ENCODE data around the gene BRPF1. TPM values are rescaled to one million over a fixed set of nuclear protein-coding genes. Genes with fewer than 3 reads are reported as not detected.

Gene BRPF1
- total RNA-seq, 2 experiments from 2014 or later = 31.5 to 31.9 TPM

DNA sequence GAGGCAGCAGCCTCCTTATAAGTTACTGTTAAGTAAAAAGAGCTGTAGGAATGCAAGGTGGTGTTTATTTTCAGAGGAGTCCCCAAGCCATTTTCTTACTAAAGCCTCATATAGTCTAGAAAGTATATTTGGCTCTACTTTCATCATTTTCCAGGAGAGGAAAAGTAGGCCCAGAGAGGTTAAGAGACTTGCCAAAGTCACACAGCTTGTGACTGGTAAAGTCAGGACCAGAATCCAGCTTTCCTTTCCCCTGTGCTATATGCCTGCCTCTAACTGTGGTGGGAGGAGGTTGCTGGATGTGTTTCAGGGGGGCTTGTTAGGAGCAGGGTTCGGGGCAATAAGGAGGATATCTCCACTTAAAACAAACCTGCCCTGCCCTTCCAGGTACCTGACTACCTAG is 11.0 kb downstream of the BRPF1 start:
- H3K4me2 ChIP-seq (ENCODE audit: low read length) = no peak overlapping the region
- H3K79me2 ChIP-seq (ENCODE audit: insufficient read depth, low read depth, low read length) = no peaks in the 10 kb centered on the region
- no TSS peak for BruUV-seq (replicated peaks)
- no peak overlapping the region for H2AFZ ChIP-seq (ENCODE audit: low read length)
- CTCF ChIA-PET (ENCODE audit: unreplicated experiment) = interaction anchor here (0.6 kb wide), 1 partner anchor 85 kb away, joined by 3 read pairs; no protein-coding TSS in a partner anchor
- no peak for TF ChIP-seq EZH2phosphoT487 (IDR thresholded peaks at IDR 0.05; ENCODE audit: borderline replicate concordance, low read depth, low read length)
- TF ChIP-seq, protein P1, sequence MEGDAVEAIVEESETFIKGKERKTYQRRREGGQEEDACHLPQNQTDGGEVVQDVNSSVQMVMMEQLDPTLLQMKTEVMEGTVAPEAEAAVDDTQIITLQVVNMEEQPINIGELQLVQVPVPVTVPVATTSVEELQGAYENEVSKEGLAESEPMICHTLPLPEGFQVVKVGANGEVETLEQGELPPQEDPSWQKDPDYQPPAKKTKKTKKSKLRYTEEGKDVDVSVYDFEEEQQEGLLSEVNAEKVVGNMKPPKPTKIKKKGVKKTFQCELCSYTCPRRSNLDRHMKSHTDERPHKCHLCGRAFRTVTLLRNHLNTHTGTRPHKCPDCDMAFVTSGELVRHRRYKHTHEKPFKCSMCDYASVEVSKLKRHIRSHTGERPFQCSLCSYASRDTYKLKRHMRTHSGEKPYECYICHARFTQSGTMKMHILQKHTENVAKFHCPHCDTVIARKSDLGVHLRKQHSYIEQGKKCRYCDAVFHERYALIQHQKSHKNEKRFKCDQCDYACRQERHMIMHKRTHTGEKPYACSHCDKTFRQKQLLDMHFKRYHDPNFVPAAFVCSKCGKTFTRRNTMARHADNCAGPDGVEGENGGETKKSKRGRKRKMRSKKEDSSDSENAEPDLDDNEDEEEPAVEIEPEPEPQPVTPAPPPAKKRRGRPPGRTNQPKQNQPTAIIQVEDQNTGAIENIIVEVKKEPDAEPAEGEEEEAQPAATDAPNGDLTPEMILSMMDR (conservative IDR thresholded peaks at IDR 0.05; ENCODE audit: low read length) = no peak
- POLR2A ChIA-PET = interaction anchor here (0.5 to 1.9 kb wide), 2 partner anchors 10 to 238 kb away, joined by 5 read pairs; no protein-coding TSS in a partner anchor
- no peak overlapping the region for H3K4me3 ChIP-seq (ENCODE audit: low read depth, low read length, poor library complexity, severe bottlenecking)
- no peaks in the 10 kb centered on the region for H3K9me2 ChIP-seq (ENCODE audit: insufficient read depth, low read length)
- peaks cover 100% of the 10 kb centered on the region for H3K36me3 ChIP-seq (ENCODE audit: insufficient read depth, low read length)
- H3K4me1 ChIP-seq (ENCODE audit: insufficient read depth, low read length, poor library complexity, severe bottlenecking) = no peaks in the 10 kb centered on the region
- intact Hi-C loops (cut with micrococcal nuclease; ENCODE audit: unreplicated experiment) = no loop called here
- no peaks in the 10 kb centered on the region for H3K9me3 ChIP-seq (ENCODE audit: low read length)
- no peak for DNase-seq (ENCODE audit: low spot score)
- H3K27ac ChIP-seq (ENCODE audit: low read depth, low read length, poor library complexity, severe bottlenecking) = no peak overlapping the region
- peaks cover 4% of the 10 kb centered on the region; the same call in 1 of the 2 replicates for H4K20me1 ChIP-seq (ENCODE audit: insufficient read depth, low read length)

DNA sequence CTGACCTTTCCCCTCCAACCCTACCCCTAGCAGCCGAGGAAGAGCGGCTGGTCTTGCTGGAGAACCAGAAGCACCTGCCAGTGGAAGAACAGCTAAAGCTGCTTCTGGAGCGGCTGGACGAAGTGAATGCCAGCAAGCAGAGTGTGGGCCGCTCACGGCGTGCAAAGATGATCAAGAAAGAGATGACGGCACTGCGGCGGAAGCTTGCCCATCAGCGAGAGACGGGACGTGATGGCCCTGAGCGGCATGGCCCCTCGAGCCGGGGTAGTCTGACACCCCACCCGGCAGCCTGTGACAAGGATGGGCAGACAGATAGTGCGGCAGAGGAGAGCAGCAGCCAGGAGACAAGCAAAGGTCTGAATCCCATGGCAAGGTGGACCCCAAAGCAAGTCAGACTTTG is 12.0 kb downstream of the BRPF1 start:
- intact Hi-C loops (cut with micrococcal nuclease; ENCODE audit: unreplicated experiment) = no loop called here
- no peaks in the 10 kb centered on the region for H3K4me1 ChIP-seq (ENCODE audit: insufficient read depth, low read length, poor library complexity, severe bottlenecking)
- H4K20me1 ChIP-seq (ENCODE audit: insufficient read depth, low read length) = peaks cover 4% of the 10 kb centered on the region; the same call in 1 of the 2 replicates
- no peak overlapping the region for H3K4me2 ChIP-seq (ENCODE audit: low read length)
- no peaks in the 10 kb centered on the region for H3K9me2 ChIP-seq (ENCODE audit: insufficient read depth, low read length)
- BruUV-seq (replicated peaks) = no TSS peak
- no peak overlapping the region for H2AFZ ChIP-seq (ENCODE audit: low read length)
- no peak for TF ChIP-seq EZH2phosphoT487 (IDR thresholded peaks at IDR 0.05; ENCODE audit: borderline replicate concordance, low read depth, low read length)
- TF ChIP-seq, protein P1 (conservative IDR thresholded peaks at IDR 0.05; ENCODE audit: low read length) = no peak
- CTCF ChIA-PET (ENCODE audit: unreplicated experiment) = no interaction called here
- H3K9me3 ChIP-seq (ENCODE audit: low read length) = no peaks in the 10 kb centered on the region
- POLR2A ChIA-PET = no interaction called here
- no peaks in the 10 kb centered on the region for H3K79me2 ChIP-seq (ENCODE audit: insufficient read depth, low read depth, low read length)
- peaks cover 100% of the 10 kb centered on the region for H3K36me3 ChIP-seq (ENCODE audit: insufficient read depth, low read length)
- no peak overlapping the region for H3K4me3 ChIP-seq (ENCODE audit: low read depth, low read length, poor library complexity, severe bottlenecking)
- DNase-seq (ENCODE audit: low spot score) = no peak
- no peak overlapping the region for H3K27ac ChIP-seq (ENCODE audit: low read depth, low read length, poor library complexity, severe bottlenecking)

DNA sequence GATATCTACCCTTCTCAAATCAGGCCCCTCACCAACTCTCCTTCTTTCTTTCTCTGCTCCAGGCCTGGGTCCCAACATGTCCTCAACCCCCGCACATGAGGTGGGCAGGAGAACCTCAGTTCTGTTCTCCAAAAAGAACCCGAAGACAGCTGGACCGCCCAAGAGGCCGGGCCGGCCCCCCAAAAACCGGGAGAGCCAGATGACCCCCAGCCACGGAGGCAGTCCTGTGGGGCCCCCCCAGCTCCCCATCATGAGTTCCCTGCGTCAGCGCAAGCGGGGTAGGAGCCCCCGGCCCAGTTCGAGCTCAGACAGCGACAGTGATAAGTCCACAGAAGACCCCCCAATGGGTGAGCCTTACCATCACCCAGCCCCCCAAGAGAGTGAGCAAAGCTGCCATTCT is 12.6 kb downstream of the BRPF1 start:
- no TSS peak for BruUV-seq (replicated peaks)
- H3K9me2 ChIP-seq (ENCODE audit: insufficient read depth, low read length) = no peaks in the 10 kb centered on the region
- intact Hi-C loops (cut with micrococcal nuclease; ENCODE audit: unreplicated experiment) = no loop called here
- H3K27ac ChIP-seq (ENCODE audit: low read depth, low read length, poor library complexity, severe bottlenecking) = no peak overlapping the region
- no peak overlapping the region for H2AFZ ChIP-seq (ENCODE audit: low read length)
- no peak overlapping the region for H3K4me2 ChIP-seq (ENCODE audit: low read length)
- DNase-seq (ENCODE audit: low spot score) = no peak
- no peak overlapping the region for H3K4me3 ChIP-seq (ENCODE audit: low read depth, low read length, poor library complexity, severe bottlenecking)
- TF ChIP-seq, protein P1 (conservative IDR thresholded peaks at IDR 0.05; ENCODE audit: low read length) = no peak
- TF ChIP-seq EZH2phosphoT487 (IDR thresholded peaks at IDR 0.05; ENCODE audit: borderline replicate concordance, low read depth, low read length) = no peak
- H3K4me1 ChIP-seq (ENCODE audit: insufficient read depth, low read length, poor library complexity, severe bottlenecking) = peaks cover 3% of the 10 kb centered on the region
- H4K20me1 ChIP-seq (ENCODE audit: insufficient read depth, low read length) = peaks cover 4% of the 10 kb centered on the region; the same call in 1 of the 2 replicates
- no peaks in the 10 kb centered on the region for H3K79me2 ChIP-seq (ENCODE audit: insufficient read depth, low read depth, low read length)
- peaks cover 100% of the 10 kb centered on the region for H3K36me3 ChIP-seq (ENCODE audit: insufficient read depth, low read length)
- ChIA-PET CTCF (ENCODE audit: unreplicated experiment) (no interaction called here), POLR2A (no interaction called here)
- no peaks in the 10 kb centered on the region for H3K9me3 ChIP-seq (ENCODE audit: low read length)
